GM19240 (cell line): ENCODE results near the gene FKBP2.
A peak's percentile ranks its signal among the peaks of the same experiment; 100 is the strongest.
"Not testable (repeated sequence)": the region's sequence is repeated elsewhere in the genome, so short reads cannot be mapped to it uniquely, and the experiment has no call there.

Experiments
- DNase-seq: peaks from one replicate; pipeline ENCODE4 v3.0.0; 2011; ENCODE audit warnings: low spot score; ENCODE audit not compliant: insufficient read length

Gene FKBP2

DNA sequence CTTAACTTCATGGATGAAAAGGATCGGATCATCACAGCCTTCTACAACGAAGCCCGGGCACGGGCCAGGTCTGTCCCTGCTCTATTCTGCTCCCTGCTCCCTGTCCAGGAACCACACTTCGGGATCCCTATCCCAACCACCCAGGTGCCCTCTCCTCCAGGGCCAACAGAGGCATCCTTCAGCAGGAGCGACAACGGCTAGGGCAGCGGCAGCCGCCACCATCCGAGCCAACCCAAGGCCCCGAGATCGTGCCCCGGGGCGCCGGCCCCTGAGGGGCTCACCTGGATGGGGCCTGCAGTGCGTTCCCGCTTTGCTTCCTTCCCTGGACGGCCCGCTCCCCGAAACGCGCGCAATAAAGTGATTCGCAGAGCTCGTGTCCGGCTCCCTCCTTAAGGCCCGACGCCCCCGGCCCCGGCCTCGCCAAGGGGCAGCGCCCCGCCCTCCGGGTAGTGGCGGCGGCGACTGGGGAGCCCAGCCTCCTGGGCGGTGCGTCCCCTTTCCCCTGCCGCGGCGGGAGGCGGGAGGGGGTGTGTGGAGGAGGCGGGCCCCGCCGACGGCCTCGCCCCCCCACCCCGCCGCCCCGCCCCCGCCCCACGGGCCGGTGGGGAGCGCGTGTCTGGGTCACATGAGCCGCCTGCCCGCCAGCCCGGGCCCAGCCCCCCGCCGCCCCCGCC lies 6.8 kb upstream of the FKBP2 start, which contains the start of gene VEGFB:
TSS of gene VEGFB (plus strand) at position 672 of the 674 bp plus-strand sequence. CDS start 250 bp downstream, outside the sequence.
- no peak for DNase-seq

DNA sequence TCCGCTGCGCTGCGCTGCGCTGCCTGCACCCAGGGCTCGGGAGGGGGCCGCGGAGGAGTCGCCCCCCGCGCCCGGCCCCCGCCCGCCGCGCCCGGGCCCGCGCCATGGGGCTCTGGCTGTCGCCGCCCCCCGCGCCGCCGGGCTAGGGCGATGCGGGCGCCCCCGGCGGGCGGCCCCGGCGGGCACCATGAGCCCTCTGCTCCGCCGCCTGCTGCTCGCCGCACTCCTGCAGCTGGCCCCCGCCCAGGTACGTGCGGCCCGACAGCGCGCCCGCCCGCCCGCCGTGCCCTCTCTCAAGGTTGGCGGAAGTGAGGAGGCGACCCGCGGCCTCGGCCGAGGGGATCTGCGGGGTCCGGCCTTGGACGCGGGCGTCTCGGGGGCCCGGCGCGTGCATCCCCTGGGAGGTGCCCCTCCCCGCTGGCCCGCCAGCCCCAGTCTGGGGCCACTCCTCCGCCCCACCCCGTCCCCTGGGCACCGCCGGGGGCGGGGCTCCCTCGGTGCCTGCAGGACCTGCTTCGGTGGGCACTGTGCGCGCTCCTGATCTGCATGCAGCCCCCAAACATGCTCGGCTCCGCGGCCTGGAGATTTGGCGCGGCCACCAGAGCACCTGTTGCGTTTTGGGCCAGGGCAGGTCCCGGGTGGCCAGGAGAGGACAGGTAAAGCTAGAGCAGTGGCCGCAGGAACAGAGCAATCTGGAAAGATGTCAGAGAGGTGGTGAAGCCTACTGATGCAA lies 6.1 kb upstream of the FKBP2 start:
- no peak for DNase-seq

DNA sequence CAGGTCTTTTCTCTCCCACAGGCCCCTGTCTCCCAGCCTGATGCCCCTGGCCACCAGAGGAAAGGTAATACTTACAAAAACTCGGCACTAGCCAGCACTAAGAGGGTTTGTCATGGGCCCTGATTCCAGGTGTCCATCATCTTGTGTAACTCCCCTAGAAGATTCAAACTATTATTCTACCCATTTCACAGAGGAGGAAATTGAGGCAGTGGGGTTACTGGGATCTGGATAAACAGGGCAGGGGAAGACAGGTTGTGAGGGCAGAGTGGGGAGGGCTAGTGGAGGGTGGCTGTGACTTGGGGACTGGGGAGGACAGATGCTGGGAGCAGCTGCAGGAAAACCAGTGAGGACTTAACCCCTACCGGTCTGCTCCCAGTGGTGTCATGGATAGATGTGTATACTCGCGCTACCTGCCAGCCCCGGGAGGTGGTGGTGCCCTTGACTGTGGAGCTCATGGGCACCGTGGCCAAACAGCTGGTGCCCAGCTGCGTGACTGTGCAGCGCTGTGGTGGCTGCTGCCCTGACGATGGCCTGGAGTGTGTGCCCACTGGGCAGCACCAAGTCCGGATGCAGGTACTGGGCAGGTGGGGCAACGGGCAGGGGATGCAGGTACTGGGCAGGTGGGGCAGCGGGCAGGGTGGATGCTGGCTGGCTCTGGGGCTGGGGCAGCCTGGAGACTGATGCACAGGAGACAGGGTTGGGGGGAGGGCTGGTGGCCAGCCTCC lies 5.3 kb upstream of the FKBP2 start:
- DNase-seq = no peak

DNA sequence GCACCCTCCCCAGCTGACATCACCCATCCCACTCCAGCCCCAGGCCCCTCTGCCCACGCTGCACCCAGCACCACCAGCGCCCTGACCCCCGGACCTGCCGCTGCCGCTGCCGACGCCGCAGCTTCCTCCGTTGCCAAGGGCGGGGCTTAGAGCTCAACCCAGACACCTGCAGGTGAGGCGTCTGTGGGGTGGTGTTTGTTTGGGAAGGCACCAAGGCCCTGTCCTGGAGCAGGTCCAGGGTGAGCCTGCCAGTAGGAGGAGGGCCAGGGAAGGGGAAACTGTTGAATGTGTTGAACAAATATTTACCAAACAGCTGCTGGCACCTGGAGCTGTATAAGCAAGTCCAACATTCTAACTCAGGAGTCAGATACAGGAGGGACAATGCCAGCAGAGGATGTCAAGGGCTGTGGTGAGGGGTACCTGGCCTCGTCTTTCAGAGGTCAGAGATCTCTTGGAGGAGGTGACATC lies 3.4 kb upstream of the FKBP2 start:
- no peak for DNase-seq

DNA sequence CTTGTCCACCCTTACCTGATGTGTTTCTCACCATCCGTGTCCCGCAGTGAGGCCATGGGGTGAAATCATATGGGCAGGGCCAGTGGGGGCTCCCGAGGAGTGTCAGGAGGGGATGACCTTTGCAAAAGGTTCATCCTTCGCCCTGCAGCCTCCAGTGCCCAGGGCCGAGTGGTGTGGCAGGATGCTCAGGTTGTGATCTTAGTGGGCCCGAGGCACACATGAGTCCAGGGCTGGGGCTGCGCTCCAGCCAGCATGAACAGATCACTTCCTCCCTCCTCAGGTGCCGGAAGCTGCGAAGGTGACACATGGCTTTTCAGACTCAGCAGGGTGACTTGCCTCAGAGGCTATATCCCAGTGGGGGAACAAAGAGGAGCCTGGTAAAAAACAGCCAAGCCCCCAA lies 2.8 kb upstream of the FKBP2 start:
- no peak for DNase-seq

DNA sequence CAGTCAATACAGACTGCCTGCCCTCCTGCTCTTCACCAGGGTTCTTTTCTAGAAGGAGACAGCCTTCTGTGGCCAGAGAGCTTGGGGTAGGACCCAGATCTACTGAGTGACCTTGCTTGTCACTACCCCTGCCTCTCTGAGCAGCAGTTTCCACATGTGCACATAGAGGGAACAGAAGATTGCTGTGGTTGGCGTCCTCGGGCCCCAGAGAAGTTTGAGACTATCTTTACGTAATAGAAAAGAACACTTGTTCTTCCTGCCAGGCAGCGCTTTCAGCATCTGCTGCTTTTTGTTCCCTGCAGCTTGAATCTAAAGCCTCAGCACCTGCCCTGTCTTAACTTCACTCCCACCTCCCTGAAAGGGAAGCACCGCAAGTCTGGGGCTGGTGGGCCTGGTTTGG lies 1.9 kb upstream of the FKBP2 start:
- no peak for DNase-seq

DNA sequence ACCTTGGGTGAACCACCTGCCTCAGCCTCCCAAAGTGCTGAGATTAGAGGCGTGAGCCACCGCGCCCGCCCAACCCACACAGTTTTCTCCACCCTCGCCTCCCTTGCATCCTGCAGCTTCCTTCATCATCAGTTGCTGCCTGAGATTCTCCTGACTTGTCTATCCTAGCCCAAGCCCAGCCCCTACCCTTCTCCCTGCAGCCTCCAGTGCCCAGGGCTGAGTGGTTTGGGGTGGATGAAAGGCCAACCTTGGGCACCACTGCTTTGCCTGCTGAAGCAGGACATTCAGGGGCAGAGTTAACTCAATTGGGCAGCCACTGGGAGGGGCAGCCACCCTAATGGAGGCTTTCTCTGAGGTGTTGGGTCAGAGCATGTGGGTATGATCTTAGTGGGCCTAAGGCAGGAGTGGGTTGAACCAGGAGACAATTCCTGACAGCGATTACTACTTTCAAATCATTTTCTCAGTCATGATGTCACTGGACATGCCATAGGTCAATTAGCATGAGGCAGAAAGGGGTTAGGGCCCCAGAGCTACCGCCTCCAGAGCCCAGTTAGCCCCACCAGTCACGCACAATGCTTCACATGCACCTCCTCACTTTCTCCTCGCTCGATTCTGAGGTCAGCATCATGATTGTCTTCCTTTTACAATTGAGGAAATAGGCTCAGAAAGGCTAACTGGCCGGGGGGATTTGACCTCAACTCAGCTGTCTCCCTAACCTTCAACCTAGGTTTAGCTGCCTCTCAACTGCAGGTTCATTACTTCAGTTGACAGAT lies 1.0 kb upstream of the FKBP2 start:
- DNase-seq = no peak

DNA sequence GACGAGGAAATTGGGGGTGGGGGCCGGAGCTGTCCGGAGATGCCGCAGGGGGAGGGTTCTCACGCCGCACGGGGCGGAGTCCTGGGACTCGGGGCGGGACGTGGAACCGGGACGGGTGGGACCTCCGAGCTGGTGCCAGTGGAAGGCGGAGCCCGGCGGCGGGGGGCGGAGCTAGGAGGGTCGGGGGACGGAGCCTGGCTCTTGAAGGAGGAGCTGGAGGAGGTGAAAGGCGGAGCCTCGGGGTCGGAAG lies 271 bp downstream of the FKBP2 start:
- no peak for DNase-seq

DNA sequence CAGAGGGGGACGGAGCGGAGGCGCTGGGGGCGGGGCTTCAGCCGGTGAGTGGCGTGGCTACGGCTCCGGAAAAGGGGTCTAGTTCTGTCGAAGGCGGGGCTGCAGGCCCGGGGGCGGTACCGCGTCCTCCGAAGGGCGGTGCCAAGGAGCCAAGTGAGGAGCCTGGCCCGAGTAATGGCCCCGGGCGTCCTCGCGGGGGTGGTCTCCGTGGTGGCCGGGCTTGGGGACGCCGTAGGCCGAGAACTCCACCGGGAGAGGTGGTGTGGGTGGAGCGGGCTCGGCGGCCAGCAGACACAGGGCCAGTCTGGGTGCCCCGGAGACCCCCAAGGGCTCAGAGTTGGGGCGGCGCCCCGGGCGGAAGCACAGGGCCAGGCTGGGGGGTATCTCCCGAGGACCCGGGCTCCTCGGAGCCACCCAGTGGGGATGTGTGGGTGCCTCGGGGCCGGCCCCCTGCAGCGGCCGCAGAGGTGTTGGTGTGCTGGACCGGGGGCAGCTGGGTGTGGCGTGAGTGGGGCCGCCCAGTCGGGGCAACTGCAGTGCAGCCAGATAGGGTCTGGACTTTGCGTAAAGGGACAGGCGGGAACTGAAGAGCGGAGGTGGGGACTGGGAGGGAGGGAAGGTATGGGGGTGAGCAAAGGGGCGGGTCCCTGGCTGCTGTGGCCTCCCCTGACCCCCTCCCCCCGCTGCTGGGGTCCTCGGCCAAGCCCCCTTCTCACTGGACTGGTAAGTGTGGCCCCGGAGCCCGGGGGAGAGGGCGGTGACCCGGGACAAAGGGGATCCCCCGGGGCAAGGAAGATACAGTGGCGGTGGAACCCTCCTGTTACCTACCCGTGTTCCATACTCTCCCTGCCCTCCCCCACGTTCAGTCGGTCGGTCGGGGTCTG lies 838 bp downstream of the FKBP2 start:
- DNase-seq = peak; percentile 85

DNA sequence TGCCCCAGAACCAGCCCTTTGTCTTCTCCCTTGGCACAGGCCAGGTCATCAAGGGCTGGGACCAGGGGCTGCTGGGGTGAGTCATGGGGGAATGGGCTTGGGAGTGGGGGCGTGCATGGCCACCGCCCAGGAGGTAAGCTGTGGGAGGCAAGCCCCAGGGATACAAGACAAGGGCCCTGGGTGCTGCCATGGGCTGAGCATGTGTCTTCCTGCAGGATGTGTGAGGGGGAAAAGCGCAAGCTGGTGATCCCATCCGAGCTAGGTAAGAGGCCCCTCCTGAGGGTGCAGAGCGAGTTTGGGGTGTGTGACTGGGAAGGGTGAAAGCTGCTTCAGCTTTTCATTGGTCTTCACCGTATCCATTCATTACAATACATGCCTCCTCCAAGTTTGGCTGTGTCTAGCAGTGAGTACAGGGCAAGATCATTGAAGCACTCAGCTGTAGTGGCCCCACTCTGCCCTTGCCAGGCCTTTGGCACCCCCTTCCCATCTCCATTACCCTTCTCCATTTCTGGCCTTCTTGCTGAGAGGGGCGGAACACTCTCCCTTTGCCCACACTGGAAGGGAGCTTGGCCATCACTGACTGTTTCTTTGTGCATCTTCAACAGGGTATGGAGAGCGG lies 2.5 kb downstream of the FKBP2 start:
- no peak for DNase-seq

DNA sequence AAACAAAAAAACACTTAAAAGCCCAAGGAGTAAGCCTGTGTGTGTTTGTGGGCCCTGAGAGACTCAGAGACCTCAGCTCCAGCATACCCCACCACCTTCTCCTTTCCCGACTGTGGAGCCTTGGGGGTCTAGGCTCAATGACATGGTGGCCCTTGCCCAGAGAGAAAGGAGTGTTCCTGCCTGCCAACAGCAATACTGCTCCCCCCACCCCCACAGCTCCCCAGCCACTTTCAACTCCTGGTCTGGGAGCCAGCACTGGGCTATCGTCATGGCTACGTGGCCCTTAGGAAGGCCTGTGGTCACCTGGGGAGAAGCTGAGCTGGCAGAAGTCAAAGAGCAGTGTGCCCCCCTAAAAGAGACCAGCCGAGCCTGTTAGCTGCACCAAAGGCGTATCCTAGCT lies 3.2 kb downstream of the FKBP2 start:
- DNase-seq = no peak

DNA sequence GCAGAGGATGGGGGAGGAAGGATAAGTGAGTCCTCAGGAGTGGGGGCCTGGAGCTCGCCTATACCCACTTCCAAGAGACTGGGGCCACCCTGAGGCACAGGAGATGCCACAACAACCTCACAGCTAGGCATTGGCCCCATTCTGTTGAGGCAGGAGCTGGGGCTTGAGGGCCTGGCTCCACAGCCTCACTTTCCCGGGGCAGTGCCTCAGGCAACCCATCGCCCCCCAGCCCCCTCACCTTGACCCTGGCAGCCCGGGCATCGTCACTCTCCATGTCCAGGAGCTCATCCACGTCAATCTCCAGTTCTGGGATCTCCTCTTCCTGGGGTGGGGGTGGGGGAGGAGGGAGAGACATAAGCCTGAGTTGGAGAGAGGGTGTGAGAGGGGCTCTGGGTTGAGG lies 4.1 kb downstream of the FKBP2 start:
- DNase-seq = no peak

DNA sequence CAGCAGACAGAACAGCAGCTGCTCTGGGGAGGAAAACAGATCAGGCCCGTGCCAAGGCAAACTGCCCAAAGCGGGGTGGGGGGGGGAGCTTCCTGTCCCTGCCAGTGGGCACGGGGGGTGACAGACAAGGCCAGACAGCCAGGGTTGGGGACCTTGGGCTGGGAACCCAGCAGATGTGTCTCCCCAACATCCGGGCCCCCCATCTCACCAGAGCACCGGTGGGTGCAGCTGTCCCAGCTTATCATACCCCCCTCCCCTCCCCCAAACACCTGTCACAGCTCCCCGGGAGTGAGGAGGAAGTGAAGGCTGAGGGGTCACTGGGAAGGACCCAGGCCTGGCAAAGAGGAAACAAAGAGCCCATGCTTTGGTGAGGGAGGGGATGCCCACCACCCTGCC lies 4.5 kb downstream of the FKBP2 start:
- no peak for DNase-seq

DNA sequence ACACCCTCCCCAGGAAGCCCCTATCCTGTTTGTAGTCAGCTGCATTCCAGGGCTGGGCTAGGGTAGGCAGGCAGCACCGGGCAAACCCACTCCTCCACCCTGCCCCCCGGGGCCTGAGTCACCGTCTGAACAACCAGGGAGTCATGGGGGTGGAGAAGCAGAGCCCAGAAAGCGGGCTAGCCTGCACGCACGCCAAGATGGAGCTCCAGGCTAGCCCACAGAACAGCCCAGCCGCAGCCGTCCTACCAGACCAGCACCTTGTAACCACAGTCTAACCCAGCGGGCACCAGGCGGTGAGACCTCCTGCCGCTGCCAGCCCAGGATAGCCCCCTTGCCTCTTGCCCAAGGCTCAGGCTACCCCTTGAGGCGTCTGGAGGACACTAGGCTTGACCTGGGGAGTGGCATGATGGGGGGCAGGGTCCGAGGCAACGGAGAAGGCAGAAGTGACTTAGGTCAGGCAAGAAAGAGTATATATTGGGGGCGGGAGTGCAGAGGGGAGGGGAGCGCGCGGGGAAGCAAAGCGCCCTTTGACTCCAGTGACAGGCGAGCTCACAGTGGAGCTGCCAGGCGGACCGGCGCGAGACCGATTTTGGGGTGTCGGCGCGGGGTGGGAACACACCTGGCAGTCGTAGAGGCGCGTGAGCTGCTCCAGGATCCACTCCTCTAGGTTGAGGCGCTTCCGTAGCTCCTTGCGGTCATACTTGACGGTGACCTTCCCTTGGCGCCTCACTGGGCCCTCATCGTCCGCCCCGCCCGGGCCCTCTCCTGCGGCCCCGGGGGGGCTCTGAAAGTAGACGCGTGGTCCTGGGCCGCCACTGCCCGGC lies 5.1 kb downstream of the FKBP2 start:
- no peak for DNase-seq

DNA sequence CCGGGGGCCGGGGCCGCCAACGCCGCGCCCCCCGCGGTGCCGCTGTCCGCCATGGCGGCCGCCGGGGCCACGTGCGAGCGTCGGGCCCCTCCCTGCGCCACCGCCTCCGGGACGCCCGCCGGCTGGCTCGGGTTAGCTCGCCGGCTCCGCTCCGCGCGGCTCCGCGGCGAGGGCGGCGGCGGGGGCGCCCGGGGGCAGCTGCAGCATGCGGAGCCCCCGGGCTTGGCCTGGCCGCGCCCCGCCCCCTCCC lies 5.7 kb downstream of the FKBP2 start:
- DNase-seq = not testable (repeated sequence)

DNA sequence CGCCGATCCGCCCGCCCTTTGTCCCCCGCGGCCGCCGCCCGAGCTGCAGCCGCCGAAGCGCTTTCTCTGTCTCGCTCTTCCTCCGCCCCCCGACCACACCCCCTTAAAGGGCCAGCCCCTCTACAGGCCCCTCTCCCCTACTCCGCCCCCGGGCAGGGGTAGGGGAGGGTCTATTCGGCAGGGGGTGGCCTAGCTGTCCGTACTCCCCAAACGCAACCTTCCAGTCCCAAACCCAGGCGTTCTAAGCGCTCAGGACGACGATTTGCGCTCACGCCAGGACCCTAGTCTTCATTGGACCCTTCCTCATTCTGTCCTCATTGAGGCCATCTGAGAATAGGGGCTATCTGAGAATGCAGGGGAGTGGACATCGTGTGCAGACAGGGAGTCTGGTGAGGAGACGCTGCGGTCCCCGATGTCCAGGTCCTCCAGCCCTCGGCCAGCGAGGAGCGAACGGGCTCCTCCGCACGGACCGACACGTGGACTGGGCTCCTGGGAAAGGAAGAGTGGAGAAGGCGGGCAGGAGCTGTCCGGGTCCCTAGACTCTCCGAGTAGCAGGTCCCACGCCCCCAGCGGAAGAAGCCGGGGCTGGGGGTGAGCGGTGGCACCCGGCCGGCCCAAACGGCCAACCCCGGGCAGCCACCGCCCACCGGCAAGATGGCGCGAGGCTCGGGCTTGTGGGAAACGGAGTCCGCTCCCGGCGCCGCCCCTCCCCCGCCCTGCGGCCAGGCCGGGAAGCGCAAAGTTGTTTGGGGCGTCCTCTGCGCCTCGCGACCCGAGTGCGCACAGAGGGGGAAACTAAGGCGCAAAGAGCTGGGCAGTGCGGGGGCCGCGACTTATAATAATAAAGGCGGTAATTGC lies 6.2 kb downstream of the FKBP2 start, which contains the start of gene PPP1R14B:
TSS of gene PPP1R14B (minus strand) at position 73 of the 858 bp plus-strand sequence. CDS start 270 bp downstream, outside the sequence.
- DNase-seq = peak; percentile 83

DNA sequence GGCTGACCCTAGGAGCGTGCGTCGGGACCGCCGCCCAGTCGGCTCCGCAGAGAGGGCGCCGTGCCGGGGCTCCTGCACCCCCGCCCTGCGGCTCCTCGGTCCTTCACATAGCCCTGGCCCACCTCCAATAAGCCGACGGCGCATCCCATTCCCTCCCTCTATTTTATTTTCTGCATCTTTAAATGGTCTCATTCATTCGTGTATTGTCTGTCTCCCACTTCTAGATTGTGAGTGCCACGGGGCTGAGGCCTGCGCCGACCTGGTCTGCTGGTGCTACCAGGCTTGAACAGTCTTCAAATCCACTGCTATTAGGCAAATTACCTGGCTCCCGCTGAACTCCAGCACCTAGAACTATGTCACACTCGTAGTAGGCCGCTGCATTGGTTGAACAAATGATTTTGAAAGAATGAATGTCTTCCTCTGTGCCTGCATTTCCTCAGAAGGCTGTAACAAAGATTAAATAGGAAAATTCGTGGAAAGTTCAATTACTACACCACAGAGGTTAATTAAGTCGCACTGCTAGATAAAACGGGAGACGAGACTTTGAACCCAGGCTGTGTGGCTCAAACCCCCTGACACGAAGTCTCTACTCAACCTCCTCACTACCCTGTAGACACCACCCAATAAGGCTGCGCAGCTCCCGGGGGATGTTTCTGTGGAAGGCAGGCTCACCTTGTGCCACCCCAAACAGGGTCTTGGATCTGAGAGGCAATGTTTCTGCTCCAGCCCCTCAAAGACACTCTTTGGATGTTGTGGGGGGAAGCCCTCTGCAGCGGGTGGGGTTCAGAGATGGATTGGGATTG lies 7.0 kb downstream of the FKBP2 start:
- no peak for DNase-seq

DNA sequence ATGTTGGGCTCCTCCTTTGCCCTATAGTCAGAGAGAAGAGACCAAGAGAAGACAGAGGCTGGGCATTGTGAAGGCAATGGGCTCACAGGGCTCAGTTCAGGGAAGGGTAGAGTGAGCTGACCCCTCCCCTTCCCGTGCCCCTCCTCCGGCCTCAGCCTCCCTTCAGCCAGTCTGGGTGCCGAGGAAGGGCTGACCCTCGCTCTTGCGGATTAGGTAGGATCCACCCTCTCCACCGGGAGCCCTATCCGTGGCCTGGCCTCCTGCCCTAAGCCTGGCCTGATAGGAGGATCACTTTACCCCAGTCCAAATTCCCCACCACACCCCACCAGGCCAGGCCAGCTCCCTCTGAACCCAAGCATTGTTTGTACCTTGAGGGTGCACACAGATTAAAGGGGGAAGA lies 7.7 kb downstream of the FKBP2 start:
- DNase-seq = no peak
